M059J (cell line): ENCODE results near the gene BSCL2. TPM values are rescaled to one million over a fixed set of nuclear protein-coding genes. Genes with fewer than 3 reads are reported as not detected.
"Not testable (repeated sequence)": the region's sequence is repeated elsewhere in the genome, so short reads cannot be mapped to it uniquely, and the experiment has no call there.

Experiments used
- DNase-seq: peaks from one replicate; pipeline ENCODE4 v3.0.0-alpha.2; 2012; ENCODE audit warnings: low read depth
- total RNA-seq: library from RNA; depleted of rRNA; stranded (reverse); fragments of >200 nt; shearing (Covaris generic); gene quantifications from 2 replicates; pipeline ENCODE4 v1.2.3, GENCODE V29; 2014; rRNA removed

BSCL2 gene
- total RNA-seq, 1 experiment from 2014 or later: 183 TPM

- no peak for DNase-seq
These were observed 50.3 kb downstream of the BSCL2 start for GRCh38 chr11:62656796-62657429.

- DNase-seq: no peak
These were observed 52.9 kb downstream of the BSCL2 start for GRCh38 chr11:62654297-62654696.

- DNase-seq: no peak
These were observed 54.8 kb downstream of the BSCL2 start for GRCh38 chr11:62652161-62653006.

DNA sequence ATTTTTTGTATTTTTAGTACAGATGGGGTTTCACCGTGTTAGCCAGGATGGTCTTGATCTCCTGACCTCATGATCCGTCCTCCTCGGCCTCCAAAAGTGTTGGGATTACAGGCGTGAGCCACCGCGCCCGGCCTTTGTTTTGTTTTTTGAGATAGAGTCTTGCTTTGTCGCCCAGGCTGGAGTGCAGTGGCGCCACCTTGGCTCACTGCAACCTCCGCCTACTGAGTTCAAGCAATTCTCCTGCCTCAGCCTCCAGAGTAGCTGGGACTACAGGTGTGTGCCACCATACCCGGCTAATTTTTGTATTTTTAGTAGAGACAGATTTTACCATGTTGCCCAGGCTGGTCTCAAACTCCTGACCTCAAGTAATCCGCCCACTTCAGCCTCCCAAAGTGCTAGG is 56.9 kb downstream of the BSCL2 start:
- not testable (repeated sequence) for DNase-seq

DNA sequence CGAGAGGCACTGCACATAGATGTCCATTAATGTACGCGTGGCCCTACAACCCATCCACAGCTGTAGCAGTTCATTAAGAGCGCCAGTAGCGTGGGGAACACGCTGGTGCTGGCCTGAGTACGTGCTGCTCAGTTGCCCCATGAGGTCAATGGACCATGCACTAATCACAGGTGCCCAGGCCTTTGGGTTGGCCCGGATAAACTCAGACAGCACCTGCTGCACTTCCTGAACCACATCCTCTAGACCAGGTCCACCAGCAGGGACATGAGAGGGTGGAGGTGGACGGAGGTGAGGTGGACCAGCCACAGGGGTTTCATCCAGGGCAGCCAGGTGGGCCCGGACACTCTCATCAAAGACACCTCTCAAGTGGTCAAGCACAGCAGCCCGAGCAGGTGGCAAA is 57.7 kb downstream of the BSCL2 start:
- no peak for DNase-seq

DNA sequence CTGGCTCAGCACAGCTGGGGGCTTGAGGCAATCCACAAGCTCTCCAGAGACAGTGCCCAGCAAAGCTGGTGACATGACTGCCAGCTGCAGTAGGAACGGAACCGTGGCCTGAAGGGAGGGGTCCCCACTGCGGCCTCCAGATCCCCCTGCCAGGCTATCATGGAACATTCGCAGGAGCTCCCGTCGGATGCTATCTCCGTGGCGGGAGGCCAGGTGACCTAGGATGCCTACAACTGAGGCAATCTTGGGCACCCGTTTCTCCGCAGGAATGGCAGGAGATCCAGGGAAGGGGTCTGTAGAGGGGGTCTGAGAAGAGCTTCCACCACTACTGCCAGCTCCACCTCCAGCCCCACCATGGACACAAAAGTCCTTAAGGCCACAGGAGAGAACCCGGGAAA is 58.3 kb downstream of the BSCL2 start:
- DNase-seq: no peak

DNA sequence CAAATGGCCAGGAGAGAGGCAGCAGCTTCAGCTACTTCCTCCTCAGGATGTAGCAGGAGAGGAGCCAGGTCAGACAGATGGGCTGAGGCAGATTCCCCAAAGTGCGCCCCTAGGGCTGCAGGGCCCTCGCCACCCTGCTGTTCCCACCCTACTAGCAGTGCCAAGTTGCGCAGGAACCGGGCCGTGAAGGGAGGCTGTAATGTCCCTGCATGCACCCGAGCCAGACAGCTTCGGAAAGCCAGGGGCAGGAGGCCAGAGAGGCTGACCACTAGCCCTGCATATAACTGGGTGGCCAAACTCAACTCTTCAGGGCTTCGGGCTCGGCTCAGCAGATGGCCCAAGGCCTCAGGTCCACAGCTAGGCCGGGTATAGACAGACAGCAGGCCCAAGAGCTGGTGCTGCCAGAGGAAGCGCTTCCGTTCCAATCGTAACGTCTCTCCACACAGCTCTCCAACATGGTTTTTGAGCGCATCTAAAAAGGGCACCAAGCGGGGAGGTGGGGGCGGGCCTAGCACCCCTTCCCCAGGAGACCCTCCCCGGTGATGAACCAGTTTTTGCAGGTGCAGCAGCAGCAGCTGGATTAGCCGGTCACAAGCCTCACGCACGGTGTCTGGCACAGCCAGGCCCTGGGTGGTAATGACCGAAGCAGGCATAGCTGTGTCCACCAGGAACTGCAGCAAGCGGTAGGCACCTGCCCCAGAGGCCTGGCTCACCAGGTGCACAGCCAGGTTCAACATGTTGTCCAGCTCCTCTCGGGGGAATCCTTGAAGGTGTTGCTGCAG is 58.8 kb downstream of the BSCL2 start:
- no peak for DNase-seq

- DNase-seq: peak; percentile 32
These were observed 59.6 kb downstream of the BSCL2 start for GRCh38 chr11:62647609-62648005.

- DNase-seq: no peak
These were observed 60.2 kb downstream of the BSCL2 start for GRCh38 chr11:62646825-62647608.

- DNase-seq: peak; percentile 98
These were observed 61.0 kb downstream of the BSCL2 start, which contains the start of gene GANAB for GRCh38 chr11:62645946-62646824. Gene GANAB (minus strand): TSS chr11:62646613. CDS start chr11:62646599, 14 bp downstream.

DNA sequence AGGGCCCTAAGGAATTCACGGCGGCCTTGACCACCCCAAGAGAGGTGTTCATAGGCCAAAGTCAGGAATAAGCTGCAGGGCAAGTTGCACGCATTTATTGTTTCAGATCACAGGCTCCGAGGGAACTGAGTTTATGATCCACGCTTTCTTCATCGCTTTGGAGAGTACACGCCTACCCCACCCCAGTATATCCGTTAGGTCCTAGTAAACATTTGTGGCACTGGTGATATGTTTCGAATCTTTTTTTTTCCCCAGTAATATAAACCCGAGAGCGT is 61.6 kb downstream of the BSCL2 start:
- no peak for DNase-seq

DNA sequence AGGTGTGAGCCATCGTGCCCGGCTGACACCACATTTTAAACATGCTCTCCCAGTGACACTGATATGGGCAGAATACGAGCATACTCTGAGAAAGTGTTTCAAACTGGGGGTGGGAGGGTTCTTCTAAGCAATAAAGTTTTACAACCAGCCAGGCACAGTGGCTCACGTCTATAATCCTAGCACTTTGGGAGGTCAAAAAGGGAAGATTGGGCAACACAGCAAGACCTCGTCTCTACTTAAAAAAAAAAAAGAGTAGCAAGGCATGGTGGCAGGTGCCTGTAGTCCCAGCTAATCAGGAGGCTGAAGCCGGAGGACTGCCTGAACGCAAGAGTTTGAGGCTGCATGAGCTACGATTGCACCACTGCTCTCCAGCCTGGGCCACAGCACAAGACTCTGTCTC is 63.0 kb downstream of the BSCL2 start:
- no peak for DNase-seq

Other genes starting within 250 kb of the BSCL2 start
- 51.3 and 141 TPM in 2 replicates for gene AHNAK, start 160.6 kb downstream of the BSCL2 start, total RNA-seq
- gene EEF1G, start 133.5 kb downstream of the BSCL2 start, total RNA-seq: 940 and 974 TPM in 2 replicates
- 5.2 and 7.6 TPM in 2 replicates for gene TUT1, start 115.9 kb downstream of the BSCL2 start, total RNA-seq
- 104 and 148 TPM in 2 replicates for gene MTA2, start 105.6 kb downstream of the BSCL2 start, total RNA-seq
- gene EML3, start 94.6 kb downstream of the BSCL2 start, total RNA-seq: 10.5 and 21.7 TPM in 2 replicates
- gene ROM1, start 94.2 kb downstream of the BSCL2 start, total RNA-seq: 8.1 and 9.0 TPM in 2 replicates
- 16.6 and 44.9 TPM in 2 replicates for gene B3GAT3, start 85.4 kb downstream of the BSCL2 start, total RNA-seq
- gene GANAB, start 60.8 kb downstream of the BSCL2 start, total RNA-seq: 142 and 229 TPM in 2 replicates
- gene INTS5, start 54.1 kb downstream of the BSCL2 start, total RNA-seq: 17.1 and 22.1 TPM in 2 replicates
- gene C11orf98, start 42.2 kb downstream of the BSCL2 start, total RNA-seq: 83.6 and 86.6 TPM in 2 replicates
- 2.0 and 8.7 TPM in 2 replicates for gene CSKMT, start 42.1 kb downstream of the BSCL2 start, total RNA-seq
- gene UQCC3, start 35.8 kb downstream of the BSCL2 start, total RNA-seq: 9.4 and 12.6 TPM in 2 replicates
- gene LBHD1, start 35.2 kb downstream of the BSCL2 start, total RNA-seq: 3.8 and 6.1 TPM in 2 replicates
- 80.6 and 116 TPM in 2 replicates for gene UBXN1, start 28.4 kb downstream of the BSCL2 start, total RNA-seq
- gene LRRN4CL, start 17.9 kb downstream of the BSCL2 start, total RNA-seq: 0.42 and 1.7 TPM in 2 replicates
- gene GNG3, start 252 bp upstream of the BSCL2 start, total RNA-seq: not detected in 2 replicates
- gene HNRNPUL2, start 20.0 kb upstream of the BSCL2 start, total RNA-seq: 11.3 and 16.8 TPM in 2 replicates
- gene TTC9C, start 21.1 kb upstream of the BSCL2 start, total RNA-seq: 64.6 and 70.6 TPM in 2 replicates
- 6.4 and 10.2 TPM in 2 replicates for gene ZBTB3, start 46.7 kb upstream of the BSCL2 start, total RNA-seq
- gene POLR2G, start 54.2 kb upstream of the BSCL2 start, total RNA-seq: 178 and 181 TPM in 2 replicates
- gene TAF6L, start 64.0 kb upstream of the BSCL2 start, total RNA-seq: 14.5 and 17.3 TPM in 2 replicates
- gene TMEM179B, start 80.0 kb upstream of the BSCL2 start, total RNA-seq: 82.1 and 138 TPM in 2 replicates
- gene TMEM223, start 84.6 kb upstream of the BSCL2 start, total RNA-seq: 38.7 and 41.7 TPM in 2 replicates
- gene NXF1, start 98.0 kb upstream of the BSCL2 start, total RNA-seq: 23.2 and 30.0 TPM in 2 replicates
- gene STX5, start 124.6 kb upstream of the BSCL2 start, total RNA-seq: 57.2 and 57.5 TPM in 2 replicates
- gene TEX54, start 125.4 kb upstream of the BSCL2 start, total RNA-seq: not detected in 2 replicates
- gene WDR74, start 132.2 kb upstream of the BSCL2 start, total RNA-seq: 55.2 and 61.8 TPM in 2 replicates
- gene SLC3A2, start 173.5 kb upstream of the BSCL2 start, total RNA-seq: 125 and 141 TPM in 2 replicates
- gene CHRM1, start 213.9 kb upstream of the BSCL2 start, total RNA-seq: not detected in 2 replicates